IMR-90 (cell line): Measurements from ENCODE around the gene PXMP2. TPM values are rescaled to one million over a fixed set of nuclear protein-coding genes. Genes with fewer than 3 reads are reported as not detected.
A peak's percentile ranks its signal among the peaks of the same experiment; 100 is the strongest.

Experiments
- ATAC-seq: fragments of 200-7000 bp; cut with Tn5 transposase; 2 replicates; pipeline ENCODE4 v1.9.1; 2020; ENCODE audit warnings: low read depth, mild to moderate bottlenecking, moderate library complexity
- BruUV-seq: library from RNA; stranded (reverse); fragments of 400-500 nt; replicated peaks from 2 replicates; lab custom pipeline; 2021; lab: Mats Ljungman, UMichigan
- CTCF ChIA-PET: fragments of 300-600 bp; formaldehyde crosslinking; extraction: SDS; loops from one replicate; lab custom pipeline; 2021; ENCODE audit warnings: antibody characterized with exemption; lab: Yijun Ruan, JAX
- POLR2A ChIA-PET: fragments of 300-600 bp; sonication (Branson Sonifier 250); formaldehyde crosslinking; loops from one replicate; lab custom pipeline; 2022; ENCODE audit warnings: antibody characterized with exemption; ENCODE audit not compliant: unreplicated experiment; lab: Charles Lee
- DNase-seq: peaks from one replicate; pipeline ENCODE4 v3.0.0; 2013
- H2AFZ ChIP-seq: replicated peaks from 2 replicates; pipeline ENCODE3; 2013; ENCODE audit warnings: low read length, mild to moderate bottlenecking; ENCODE audit not compliant: poor library complexity
- H2AK5ac ChIP-seq: 2 replicates; pipeline ENCODE4 v1.6.1; 2013; ENCODE audit warnings: low read depth, low read length, inconsistent platforms
- H2AK9ac ChIP-seq: replicated peaks from 2 replicates; pipeline ENCODE3; 2013; ENCODE audit warnings: mild to moderate bottlenecking, low read depth, low read length, moderate library complexity; ENCODE audit not compliant: poor library complexity
- H2BK120ac ChIP-seq: 2 replicates; pipeline ENCODE4 v1.6.1; 2013; ENCODE audit warnings: low read depth, low read length, inconsistent platforms
- H2BK15ac ChIP-seq: 3 replicates; pipeline ENCODE4 v1.6.1; 2013; ENCODE audit warnings: low read depth, low read length, inconsistent platforms
- H2BK20ac ChIP-seq: 2 replicates; pipeline ENCODE4 v1.6.1; 2013; ENCODE audit warnings: low read depth, mild to moderate bottlenecking, inconsistent platforms, low read length, moderate library complexity
- H2BK5ac ChIP-seq: 2 replicates; pipeline ENCODE4 v1.6.1; 2013; ENCODE audit warnings: mild to moderate bottlenecking, low read depth, low read length, inconsistent platforms; ENCODE audit not compliant: poor library complexity, severe bottlenecking
- H3K14ac ChIP-seq: replicated peaks from 2 replicates; pipeline ENCODE4 v1.6.1; 2013; ENCODE audit warnings: low read depth, low read length, inconsistent platforms
- H3K18ac ChIP-seq: 2 replicates; pipeline ENCODE4 v1.6.1; 2013; ENCODE audit warnings: low read depth, low read length, control low read depth
- H3K23ac ChIP-seq: 2 replicates; pipeline ENCODE4 v1.6.1; 2013; ENCODE audit warnings: low read depth, low read length, inconsistent platforms
- H3K27ac ChIP-seq: 2 replicates; pipeline ENCODE4 v1.5.1; 2013; ENCODE audit warnings: mild to moderate bottlenecking, control low read depth, low read length; ENCODE audit not compliant: insufficient read depth
- H3K27me3 ChIP-seq: 2 replicates; pipeline ENCODE4 v1.6.1; 2013; ENCODE audit warnings: low read length; ENCODE audit not compliant: control insufficient read depth, insufficient read depth
- H3K36me3 ChIP-seq: 2 replicates; pipeline ENCODE4 v1.6.1; 2013; ENCODE audit warnings: low read length, mixed read lengths; ENCODE audit not compliant: control insufficient read depth, insufficient read depth
- H3K4ac ChIP-seq: 2 replicates; pipeline ENCODE4 v1.6.1; 2013; ENCODE audit warnings: low read depth, low read length, inconsistent platforms
- H3K4me1 ChIP-seq: 2 replicates; pipeline ENCODE4 v1.6.1; 2013; ENCODE audit warnings: low read length, mixed read lengths; ENCODE audit not compliant: control insufficient read depth, insufficient read depth
- H3K4me2 ChIP-seq: 2 replicates; pipeline ENCODE4 v1.6.1; 2013; ENCODE audit warnings: low read depth, mild to moderate bottlenecking, control low read depth, low read length, moderate library complexity
- H3K4me3 ChIP-seq: 2 replicates; pipeline ENCODE4 v1.5.1; 2013; ENCODE audit warnings: low read depth, mild to moderate bottlenecking, control low read depth, low read length, moderate library complexity; ENCODE audit not compliant: insufficient read depth
- H3K56ac ChIP-seq: 2 replicates; pipeline ENCODE4 v1.6.1; 2013; ENCODE audit warnings: low read length, inconsistent platforms; ENCODE audit not compliant: insufficient read depth; ENCODE audit errors: extremely low read depth
- H3K79me1 ChIP-seq, 2 experiments: 2 replicates each; pipeline ENCODE4 v1.6.1; 2013; ENCODE audit warnings: low read length in 2 of 2, inconsistent platforms in 1 of 2, low read depth in 1 of 2
- H3K9ac ChIP-seq: 2 replicates; pipeline ENCODE4 v1.6.1; 2013; ENCODE audit warnings: low read depth, low read length, control low read depth
- H3K9me1 ChIP-seq: 2 replicates; pipeline ENCODE4 v1.6.1; 2013; ENCODE audit warnings: low read length, inconsistent platforms; ENCODE audit not compliant: insufficient read depth
- H3K9me3 ChIP-seq: 2 replicates; pipeline ENCODE4 v1.6.1; 2013; ENCODE audit warnings: low read length; ENCODE audit not compliant: control insufficient read depth, insufficient read depth
- H4K20me1 ChIP-seq: 2 replicates; pipeline ENCODE4 v1.6.1; 2013; ENCODE audit warnings: low read length, inconsistent platforms; ENCODE audit not compliant: insufficient read depth
- H4K5ac ChIP-seq: 2 replicates; pipeline ENCODE4 v1.6.1; 2013; ENCODE audit warnings: mild to moderate bottlenecking, low read depth, low read length, control low read depth
- H4K8ac ChIP-seq, 2 experiments: 2 replicates each; pipeline ENCODE4 v1.6.1; 2013; ENCODE audit warnings: low read depth in 2 of 2, low read length in 2 of 2, control low read depth in 1 of 2, inconsistent platforms in 1 of 2
- H4K91ac ChIP-seq: 2 replicates; pipeline ENCODE4 v1.6.1; 2013; ENCODE audit warnings: low read depth, low read length, inconsistent platforms; ENCODE audit not compliant: insufficient read depth
- CEBPB ChIP-seq: IDR thresholded peaks from 2 replicates; pipeline ENCODE4 v1.6.1; 2012; ENCODE audit warnings: low read depth, low read length, improper control_type of control experiment
- MAFK ChIP-seq: IDR thresholded peaks from 2 replicates; pipeline ENCODE4 v1.6.1; 2012; ENCODE audit warnings: low read depth, low read length, improper control_type of control experiment
- WGBS, 2 experiments: methylation state at CpG; one replicate each; pipeline versions ENCODE4 v1.1.5 to v1.1.7; 2013; ENCODE audit warnings: missing lambda C conversion rate in 2 of 2; ENCODE audit not compliant: insufficient read length in 1 of 2; ENCODE audit errors: extremely low coverage in 2 of 2; 5-methylcytosine and 5-hydroxymethylcytosine counted together
- dilution Hi-C: fragments of 300-500 bp; cut with HindIII; formaldehyde crosslinking; loops from one replicate; pipeline ENCODE4 v1.14.3; 2018; ENCODE audit warnings: low sequenced_read_pairs; ENCODE audit not compliant: unreplicated experiment
- in situ Hi-C: fragments of 300-500 bp; cut with MboI; formaldehyde crosslinking; loops from 3 replicates; pipeline ENCODE4 v1.14.3; 2019; ENCODE audit warnings: low sequenced_read_pairs, inconsistent platforms, mixed read lengths
- intact Hi-C: fragments of 100-400 bp; cut with micrococcal nuclease; formaldehyde crosslinking; loops from 2 replicates; pipeline ENCODE4 v1.10.0; 2022
- polyA plus RNA-seq, 3 experiments: library from polyadenylated mRNA; depleted of rRNA; stranded (reverse); fragments of >200 nt; gene quantifications; 2 replicates each; pipeline ENCODE4 v1.2.3, GENCODE V29; 2012; ENCODE audit warnings: low replicate concordance in 1 of 3
- total RNA-seq: library from RNA; depleted of rRNA; stranded (reverse); fragments of >200 nt; gene quantifications from 2 replicates; pipeline ENCODE4 v1.2.3, GENCODE V29; 2012

Gene PXMP2
- total and polyA plus RNA-seq, 2 of the 4 experiments (the other 2 are of a cell fraction), result 10.9 to 20.1 TPM

- no peak overlapping the region for H2AK5ac ChIP-seq
- H3K9me3 ChIP-seq, result no peaks in the 10 kb centered on the region
- no peak overlapping the region for H3K4me3 ChIP-seq
- peak overlapping the region; percentile 26 for H2AK9ac ChIP-seq
- in situ Hi-C loops, result no loop called here
- intact Hi-C loops, result no loop called here
- no peaks in the 10 kb centered on the region; the same call in 1 of the 2 replicates for H4K20me1 ChIP-seq
- H3K23ac ChIP-seq, result no peak overlapping the region
- no peaks in the 10 kb centered on the region for H3K4me1 ChIP-seq
- no TSS peak for BruUV-seq
- no peak overlapping the region for H3K4ac ChIP-seq
- ChIA-PET POLR2A (no interaction called here), CTCF (no interaction called here)
- H3K27me3 ChIP-seq, result no peaks in the 10 kb centered on the region
- H4K5ac ChIP-seq, result no peak overlapping the region
- TF ChIP-seq MAFK, result peak; percentile 47; the same call in 1 of the 2 replicates
- no peak for TF ChIP-seq CEBPB
- H3K56ac ChIP-seq, result no peak overlapping the region
- dilution Hi-C loops, result no loop called here
- no peak overlapping the region for H3K27ac ChIP-seq
- no peak overlapping the region for H3K4me2 ChIP-seq
- H4K8ac ChIP-seq, result no peak overlapping the region
- WGBS, 2 experiments, result 96% methylated on average over 8 of the region's 10 CpGs; no CpG with 5 or more reads in 1 of the 2 experiments
- no peak overlapping the region for H3K14ac ChIP-seq
- no peaks in the 10 kb centered on the region for H3K79me1 ChIP-seq
- H4K91ac ChIP-seq, result no peak overlapping the region
- no peak overlapping the region for H2AFZ ChIP-seq
- no peak overlapping the region for H3K9ac ChIP-seq
- H2BK20ac ChIP-seq, result no peak overlapping the region
- H3K9me1 ChIP-seq, result no peaks in the 10 kb centered on the region
- no peak overlapping the region for H2BK120ac ChIP-seq
- H2BK5ac ChIP-seq, result no peak overlapping the region
- peaks cover 32% of the 10 kb centered on the region for H3K36me3 ChIP-seq
- no peak overlapping the region for H2BK15ac ChIP-seq
- ATAC-seq, result no peak
- no peak for DNase-seq
- no peak overlapping the region for H3K18ac ChIP-seq
These were observed 39.5 kb upstream of the PXMP2 start for GRCh38 chr12:132647858-132648257.
